ENCODE measurements around the gene GPR4.

DNA sequence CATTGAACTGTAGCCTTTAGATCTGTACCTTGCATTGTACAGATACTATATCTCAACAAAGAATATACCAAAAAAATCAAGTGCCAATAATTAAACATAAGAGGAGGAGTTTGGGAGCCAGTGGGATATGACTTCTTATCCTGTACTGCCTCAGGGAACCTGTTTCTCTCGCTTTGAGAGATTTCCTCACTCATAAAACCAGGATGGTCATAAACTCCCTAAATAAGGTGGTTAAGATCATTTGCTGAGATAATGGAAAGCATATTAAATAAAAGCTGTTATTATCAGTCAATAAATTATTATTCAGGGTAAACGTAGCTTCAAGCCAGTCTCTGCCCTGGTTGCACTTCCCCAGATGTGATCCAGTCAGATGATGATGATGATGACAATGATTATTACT lies 34.4 kb downstream of the GPR4 start:
- TF ChIP-seq, protein P1, sequence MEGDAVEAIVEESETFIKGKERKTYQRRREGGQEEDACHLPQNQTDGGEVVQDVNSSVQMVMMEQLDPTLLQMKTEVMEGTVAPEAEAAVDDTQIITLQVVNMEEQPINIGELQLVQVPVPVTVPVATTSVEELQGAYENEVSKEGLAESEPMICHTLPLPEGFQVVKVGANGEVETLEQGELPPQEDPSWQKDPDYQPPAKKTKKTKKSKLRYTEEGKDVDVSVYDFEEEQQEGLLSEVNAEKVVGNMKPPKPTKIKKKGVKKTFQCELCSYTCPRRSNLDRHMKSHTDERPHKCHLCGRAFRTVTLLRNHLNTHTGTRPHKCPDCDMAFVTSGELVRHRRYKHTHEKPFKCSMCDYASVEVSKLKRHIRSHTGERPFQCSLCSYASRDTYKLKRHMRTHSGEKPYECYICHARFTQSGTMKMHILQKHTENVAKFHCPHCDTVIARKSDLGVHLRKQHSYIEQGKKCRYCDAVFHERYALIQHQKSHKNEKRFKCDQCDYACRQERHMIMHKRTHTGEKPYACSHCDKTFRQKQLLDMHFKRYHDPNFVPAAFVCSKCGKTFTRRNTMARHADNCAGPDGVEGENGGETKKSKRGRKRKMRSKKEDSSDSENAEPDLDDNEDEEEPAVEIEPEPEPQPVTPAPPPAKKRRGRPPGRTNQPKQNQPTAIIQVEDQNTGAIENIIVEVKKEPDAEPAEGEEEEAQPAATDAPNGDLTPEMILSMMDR (IDR thresholded peaks at IDR 0.05), result no peak
- TF ChIP-seq POLR2A (IDR thresholded peaks at IDR 0.05), result no peak
